H9 (cell line): ENCODE data around the gene CDK5. TPM values are rescaled to one million over a fixed set of nuclear protein-coding genes. Genes with fewer than 3 reads are reported as not detected.

Source experiments
- DNase-seq: peaks from one replicate; pipeline ENCODE4 v3.0.0-alpha.2; 2017
- H2AFZ ChIP-seq: one replicate; pipeline ENCODE4 v1.6.1; 2013; ENCODE audit warnings: mild to moderate bottlenecking, low read length, control low read depth, moderate library complexity
- H2AK5ac ChIP-seq: 2 replicates; pipeline ENCODE4 v1.6.1; 2013; ENCODE audit warnings: low read length, control low read depth, mixed read lengths; ENCODE audit not compliant: insufficient read length
- H2BK120ac ChIP-seq: one replicate; pipeline ENCODE4 v1.6.1; 2013; ENCODE audit warnings: low read depth, mild to moderate bottlenecking, low read length, control low read depth, inconsistent platforms; ENCODE audit not compliant: poor library complexity, severe bottlenecking
- H2BK12ac ChIP-seq: 2 replicates; pipeline ENCODE4 v1.6.1; 2013; ENCODE audit warnings: low read length, control low read depth, mixed read lengths, low read depth; ENCODE audit not compliant: insufficient read length
- H2BK15ac ChIP-seq: 2 replicates; pipeline ENCODE4 v1.6.1; 2013; ENCODE audit warnings: low read depth, low read length, control low read depth
- H2BK20ac ChIP-seq: one replicate; pipeline ENCODE4 v1.6.1; 2013; ENCODE audit warnings: low read depth, mild to moderate bottlenecking, low read length, control low read depth, inconsistent platforms; ENCODE audit not compliant: poor library complexity, severe bottlenecking
- H2BK5ac ChIP-seq: 2 replicates; pipeline ENCODE4 v1.6.1; 2013; ENCODE audit warnings: low read length, control low read depth, mixed read lengths; ENCODE audit not compliant: insufficient read length
- H3K14ac ChIP-seq: 2 replicates; pipeline ENCODE4 v1.6.1; 2013; ENCODE audit warnings: low read length, control low read depth; ENCODE audit not compliant: insufficient read depth
- H3K18ac ChIP-seq: 2 replicates; pipeline ENCODE4 v1.6.1; 2013; ENCODE audit warnings: low read depth, mild to moderate bottlenecking, mixed read lengths, low read length, control low read depth; ENCODE audit not compliant: insufficient read length
- H3K23ac ChIP-seq: 2 replicates; pipeline ENCODE4 v1.6.1; 2013; ENCODE audit warnings: low read length, control low read depth, mixed read lengths, low read depth; ENCODE audit not compliant: insufficient read length
- H3K23me2 ChIP-seq: 2 replicates; pipeline ENCODE4 v1.6.1; 2013; ENCODE audit warnings: low read depth, mild to moderate bottlenecking, mixed read lengths, low read length, control low read depth; ENCODE audit not compliant: insufficient read length, poor library complexity, severe bottlenecking
- H3K27ac ChIP-seq: 2 replicates; pipeline ENCODE4 v1.5.1; 2013; ENCODE audit warnings: low read length, control low read depth, mixed read lengths, low read depth; ENCODE audit not compliant: insufficient read length
- H3K27me3 ChIP-seq: 2 replicates; pipeline ENCODE4 v1.6.1; 2013; ENCODE audit warnings: low read length, control low read depth, inconsistent platforms; ENCODE audit not compliant: insufficient read depth
- H3K4ac ChIP-seq: 2 replicates; pipeline ENCODE4 v1.6.1; 2013; ENCODE audit warnings: low read depth, mild to moderate bottlenecking, control low read depth, inconsistent platforms, low read length, moderate library complexity
- H3K4me1 ChIP-seq: 2 replicates; pipeline ENCODE4 v1.6.1; 2013; ENCODE audit warnings: low read length, control low read depth, inconsistent platforms; ENCODE audit not compliant: insufficient read depth
- H3K4me2 ChIP-seq: 2 replicates; pipeline ENCODE4 v1.6.1; 2013; ENCODE audit warnings: low read length, control low read depth, mixed read lengths; ENCODE audit not compliant: insufficient read length, insufficient read depth
- H3K56ac ChIP-seq: 2 replicates; pipeline ENCODE4 v1.6.1; 2013; ENCODE audit warnings: low read depth, mild to moderate bottlenecking, mixed read lengths, low read length, control low read depth; ENCODE audit not compliant: insufficient read length
- H3K79me1 ChIP-seq: 2 replicates; pipeline ENCODE4 v1.6.1; 2013; ENCODE audit warnings: low read depth, mild to moderate bottlenecking, moderate library complexity, low read length, control low read depth, inconsistent platforms; ENCODE audit not compliant: insufficient read depth, poor library complexity, severe bottlenecking
- H3K79me2 ChIP-seq: 2 replicates; pipeline ENCODE4 v1.6.1; 2013; ENCODE audit warnings: low read length, control low read depth, inconsistent platforms; ENCODE audit not compliant: insufficient read depth
- H3K9ac ChIP-seq: 2 replicates; pipeline ENCODE4 v1.6.1; 2013; ENCODE audit warnings: low read length, control low read depth, mixed read lengths; ENCODE audit not compliant: insufficient read length; ENCODE audit errors: extremely low read depth
- H3K9me3 ChIP-seq: one replicate; pipeline ENCODE4 v1.6.1; 2013; ENCODE audit warnings: low read depth, low read length, inconsistent platforms; ENCODE audit not compliant: control insufficient read depth
- H3T11ph ChIP-seq: one replicate; pipeline ENCODE4 v1.6.1; 2013; ENCODE audit warnings: mild to moderate bottlenecking, low read length, control low read depth, inconsistent platforms
- H4K20me1 ChIP-seq: one replicate; pipeline ENCODE4 v1.6.1; 2013; ENCODE audit not compliant: control insufficient read depth, insufficient read length, insufficient read depth
- H4K5ac ChIP-seq: 2 replicates; pipeline ENCODE4 v1.6.1; 2013; ENCODE audit warnings: low read depth, mild to moderate bottlenecking, mixed read lengths, low read length, control low read depth; ENCODE audit not compliant: insufficient read length
- H4K8ac ChIP-seq: replicated peaks from 2 replicates; pipeline ENCODE4 v1.6.1; 2013; ENCODE audit warnings: low read length, control low read depth, mixed read lengths, low read depth; ENCODE audit not compliant: insufficient read length
- H4K91ac ChIP-seq: 2 replicates; pipeline ENCODE4 v1.6.1; 2013; ENCODE audit warnings: low read depth, mild to moderate bottlenecking, moderate library complexity, mixed read lengths, low read length, control low read depth; ENCODE audit not compliant: insufficient read length
- H3K27ac Mint-ChIP-seq, 3 experiments: 2 replicates in 2 of 3; 3 replicates in 1 of 3; pipeline ENCODE4 v1.8.0; 2020 to 2021; ENCODE audit warnings: mixed read lengths in 3 of 3, mild to moderate bottlenecking in 1 of 3, moderate library complexity in 1 of 3
- H3K27me3 Mint-ChIP-seq: 2 replicates; pipeline ENCODE4 v1.8.0; 2021; ENCODE audit warnings: low read depth, mild to moderate bottlenecking, moderate library complexity, mixed read lengths
- H3K36me3 Mint-ChIP-seq, 3 experiments: 2 replicates in 2 of 3; 3 replicates in 1 of 3; pipeline ENCODE4 v1.8.0; 2020 to 2021; ENCODE audit warnings: low read depth in 3 of 3, mixed read lengths in 3 of 3; ENCODE audit not compliant: insufficient read depth in 1 of 3
- H3K4me1 Mint-ChIP-seq, 2 experiments: 2 replicates each; pipeline ENCODE4 v1.8.0; 2020; ENCODE audit warnings: mixed read lengths in 2 of 2
- H3K4me3 Mint-ChIP-seq, 2 experiments: 2 replicates in 1 of 2; 3 replicates in 1 of 2; pipeline ENCODE4 v1.8.0; 2020 to 2021; ENCODE audit warnings: mild to moderate bottlenecking in 2 of 2, mixed read lengths in 2 of 2, moderate library complexity in 1 of 2
- H3K9me3 Mint-ChIP-seq, 2 experiments: 2 replicates in 1 of 2; 3 replicates in 1 of 2; pipeline ENCODE4 v1.8.0; 2020; ENCODE audit warnings: mild to moderate bottlenecking in 2 of 2, mixed read lengths in 2 of 2, moderate library complexity in 1 of 2
- WGBS: extraction: QIAGEN DNeasy Blood & Tissue Kit; methylation state at CpG from one replicate; pipeline ENCODE4 v1.1.7; 2013; ENCODE audit warnings: missing lambda C conversion rate, low lambda C conversion rate, mixed read lengths; ENCODE audit not compliant: insufficient read length; ENCODE audit errors: extremely low coverage; 5-methylcytosine and 5-hydroxymethylcytosine counted together
- total RNA-seq: library from RNA; stranded (reverse); gene quantifications from 2 replicates; pipeline ENCODE4 v1.2.1, GENCODE V29; 2021
- TF ChIP-seq, protein P1 (sequence below): fragments of 200-600 bp; sonication (generic); conservative IDR thresholded peaks from 3 replicates; pipeline ENCODE4 v1.8.0; 2021; ENCODE audit warnings: antibody characterized with exemption, mild to moderate bottlenecking

Gene CDK5
- total RNA-seq, 1 experiment from 2014 or later, result 19.9 TPM

- Mint-ChIP-seq H3K27me3 (no peaks in the 10 kb centered on the region; the same call in 1 of the 2 replicates), H3K9me3 (no peaks in the 10 kb centered on the region), H3K36me3 (peaks cover 0 to 9% (median 5%) of the 10 kb centered on the region in 3 experiments; a peak in 5 of 7 replicates), H3K4me1 (peaks cover 25 to 39% of the 10 kb centered on the region in 2 experiments), H3K27ac (peak overlapping the region in 1 of 3 experiments; percentile 61; a peak in 1 of 7 replicates), H3K4me3 (no peak overlapping the region)
- H2BK120ac ChIP-seq, result no peak overlapping the region
- H2BK15ac ChIP-seq, result no peak overlapping the region
- H4K5ac ChIP-seq, result no peak overlapping the region
- H3K56ac ChIP-seq, result no peak overlapping the region
- no peaks in the 10 kb centered on the region for H3K27me3 ChIP-seq
- H2AK5ac ChIP-seq, result no peak overlapping the region
- no peak overlapping the region for H3K23ac ChIP-seq
- no peak overlapping the region for H4K91ac ChIP-seq
- no peak for DNase-seq
- peaks cover 3% of the 10 kb centered on the region for H3K79me1 ChIP-seq
- no peak overlapping the region for H3K4ac ChIP-seq
- H2BK20ac ChIP-seq, result no peak overlapping the region
- H2BK12ac ChIP-seq, result no peak overlapping the region
- TF ChIP-seq, protein P1, sequence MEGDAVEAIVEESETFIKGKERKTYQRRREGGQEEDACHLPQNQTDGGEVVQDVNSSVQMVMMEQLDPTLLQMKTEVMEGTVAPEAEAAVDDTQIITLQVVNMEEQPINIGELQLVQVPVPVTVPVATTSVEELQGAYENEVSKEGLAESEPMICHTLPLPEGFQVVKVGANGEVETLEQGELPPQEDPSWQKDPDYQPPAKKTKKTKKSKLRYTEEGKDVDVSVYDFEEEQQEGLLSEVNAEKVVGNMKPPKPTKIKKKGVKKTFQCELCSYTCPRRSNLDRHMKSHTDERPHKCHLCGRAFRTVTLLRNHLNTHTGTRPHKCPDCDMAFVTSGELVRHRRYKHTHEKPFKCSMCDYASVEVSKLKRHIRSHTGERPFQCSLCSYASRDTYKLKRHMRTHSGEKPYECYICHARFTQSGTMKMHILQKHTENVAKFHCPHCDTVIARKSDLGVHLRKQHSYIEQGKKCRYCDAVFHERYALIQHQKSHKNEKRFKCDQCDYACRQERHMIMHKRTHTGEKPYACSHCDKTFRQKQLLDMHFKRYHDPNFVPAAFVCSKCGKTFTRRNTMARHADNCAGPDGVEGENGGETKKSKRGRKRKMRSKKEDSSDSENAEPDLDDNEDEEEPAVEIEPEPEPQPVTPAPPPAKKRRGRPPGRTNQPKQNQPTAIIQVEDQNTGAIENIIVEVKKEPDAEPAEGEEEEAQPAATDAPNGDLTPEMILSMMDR, result no peak
- no CpG with 5 or more reads among the region's 3 CpGs for WGBS
- no peak overlapping the region for H3K18ac ChIP-seq
- H3K27ac ChIP-seq, result no peak overlapping the region
- no peak overlapping the region for H2BK5ac ChIP-seq
- no peak overlapping the region for H2AFZ ChIP-seq
- H3K9me3 ChIP-seq, result no peaks in the 10 kb centered on the region
- H3T11ph ChIP-seq, result no peak overlapping the region
- no peak overlapping the region for H3K14ac ChIP-seq
- H3K9ac ChIP-seq, result no peak overlapping the region
- H3K23me2 ChIP-seq, result peaks cover 3% of the 10 kb centered on the region
- H3K79me2 ChIP-seq, result peaks cover 3% of the 10 kb centered on the region; the same call in 1 of the 2 replicates
- H3K4me1 ChIP-seq, result peaks cover 13% of the 10 kb centered on the region
- H4K20me1 ChIP-seq, result no peaks in the 10 kb centered on the region
- no peak overlapping the region for H3K4me2 ChIP-seq
- no peak overlapping the region for H4K8ac ChIP-seq
These were observed 45.3 kb upstream of the CDK5 start for GRCh38 chr7:151102991-151103390.
